GM18858 (cell line): Measurements from ENCODE around the gene SERINC1.

ENCODE experiments used
- ATAC-seq: cut with Tn5 transposase; IDR thresholded peaks from one replicate; pipeline ENCODE4 v1.9.1; 2021; ENCODE audit not compliant: unreplicated experiment

Gene SERINC1

DNA sequence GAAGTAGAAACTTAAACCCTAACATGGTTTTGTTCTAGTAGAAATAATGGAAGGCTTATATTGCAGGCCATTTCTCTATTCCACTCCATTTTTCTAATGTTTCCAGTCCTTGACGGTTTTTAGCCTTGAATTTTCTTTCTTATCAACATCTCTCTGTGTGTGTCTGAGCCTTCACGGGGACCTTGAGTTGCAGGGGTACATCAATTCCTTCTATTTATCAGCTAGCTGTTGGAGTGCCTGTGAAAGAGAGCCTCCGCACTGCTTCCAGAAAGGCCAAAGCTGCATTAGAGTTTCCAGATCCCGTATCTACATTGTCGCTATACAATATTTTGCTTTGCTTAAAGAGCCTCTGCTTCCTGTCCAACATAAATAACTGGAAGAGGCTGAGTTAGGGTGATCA is 77.6 kb downstream of the SERINC1 start:
- ATAC-seq: no peak

DNA sequence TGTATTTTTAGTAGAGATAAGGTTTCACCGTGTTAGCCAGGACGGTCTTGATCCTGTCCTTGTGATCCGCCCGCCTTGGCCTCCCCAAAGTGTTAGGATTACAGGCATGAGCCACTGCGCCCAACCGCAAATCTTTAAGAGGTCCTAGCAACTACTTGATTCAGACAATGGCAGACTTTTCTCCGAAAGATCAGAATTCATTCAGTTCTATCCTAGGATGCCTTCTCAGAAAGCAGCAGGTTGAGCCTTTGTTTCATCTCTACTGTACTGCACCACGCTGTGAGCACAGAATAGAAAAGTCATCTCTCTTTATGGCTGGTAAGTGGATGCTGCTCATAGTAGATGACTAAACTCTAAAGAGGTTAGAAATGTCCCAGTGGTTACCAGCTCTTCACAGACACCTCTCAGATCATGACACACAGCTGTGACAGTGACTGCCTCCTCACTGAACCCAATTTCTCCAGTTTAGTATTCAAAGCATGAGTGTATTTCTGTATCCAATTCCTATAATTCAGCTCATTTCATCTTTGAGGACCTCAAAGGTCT is 78.2 kb downstream of the SERINC1 start:
- ATAC-seq: peak; percentile 55
